Right forelimb (tissue), 1 donor: ENCODE data around the gene SEC14L5.
A peak's percentile ranks its signal among the peaks of the same experiment; 100 is the strongest.
"Not testable (repeated sequence)": the region's sequence is repeated elsewhere in the genome, so short reads cannot be mapped to it uniquely, and the experiment has no call there.

ENCODE experiments used
- DNase-seq: peaks from one replicate; pipeline ENCODE4 v3.0.0-alpha.2; 2018

SEC14L5 gene

GRCh38 chr16:4957720-4958509 lies at the start of gene SEC14L5:
SEC14L5 (plus strand) TSS chr16:4958330; CDS start chr16:4959324, 994 bp downstream.
- DNase-seq = peak; percentile 92

- DNase-seq = no peak
Measured at GRCh38 chr16:4908854-4909401, 49.2 kb upstream of the SEC14L5 start.

GRCh38 chr16:4909825-4910224 lies 48.3 kb upstream of the SEC14L5 start:
- DNase-seq = no peak

GRCh38 chr16:4910828-4911227 lies 47.3 kb upstream of the SEC14L5 start:
- no peak for DNase-seq

- DNase-seq = no peak
Measured at GRCh38 chr16:4911970-4912386, 46.2 kb upstream of the SEC14L5 start.

GRCh38 chr16:4913130-4913773 lies 44.9 kb upstream of the SEC14L5 start:
- no peak for DNase-seq

- no peak for DNase-seq
Measured at GRCh38 chr16:4913774-4914525, 44.2 kb upstream of the SEC14L5 start.

- DNase-seq = no peak
Measured at GRCh38 chr16:4914528-4915225, 43.5 kb upstream of the SEC14L5 start.

GRCh38 chr16:4915226-4915761 lies 42.8 kb upstream of the SEC14L5 start:
- no peak for DNase-seq

- no peak for DNase-seq
Measured at GRCh38 chr16:4917117-4917516, 41.0 kb upstream of the SEC14L5 start.

GRCh38 chr16:4918781-4919251 lies 39.3 kb upstream of the SEC14L5 start:
- no peak for DNase-seq

GRCh38 chr16:4920826-4921225 lies 37.3 kb upstream of the SEC14L5 start:
- no peak for DNase-seq

GRCh38 chr16:4922721-4923342 lies 35.3 kb upstream of the SEC14L5 start:
- DNase-seq = no peak

GRCh38 chr16:4923853-4924252 lies 34.3 kb upstream of the SEC14L5 start:
- no peak for DNase-seq

GRCh38 chr16:4924593-4925292 lies 33.4 kb upstream of the SEC14L5 start:
- no peak for DNase-seq

- DNase-seq = no peak
Measured at GRCh38 chr16:4925293-4925607, 32.9 kb upstream of the SEC14L5 start.

- DNase-seq = no peak
Measured at GRCh38 chr16:4925791-4926190, 32.3 kb upstream of the SEC14L5 start.

GRCh38 chr16:4926928-4927327 lies 31.2 kb upstream of the SEC14L5 start:
- DNase-seq = no peak

- no peak for DNase-seq
Measured at GRCh38 chr16:4927661-4928060, 30.5 kb upstream of the SEC14L5 start.

GRCh38 chr16:4928227-4928626 lies 29.9 kb upstream of the SEC14L5 start:
- no peak for DNase-seq

- DNase-seq = not testable (repeated sequence)
Measured at GRCh38 chr16:4929619-4930018, 28.5 kb upstream of the SEC14L5 start.
